ENCODE results near the gene VWA3B. TPM values are rescaled to one million over a fixed set of nuclear protein-coding genes. Genes with fewer than 3 reads are reported as not detected.
"Not testable (repeated sequence)": the region's sequence is repeated elsewhere in the genome, so short reads cannot be mapped to it uniquely, and the experiment has no call there.

Gene VWA3B
- total RNA-seq, 1 donor from 2014 or later = not detected

DNA sequence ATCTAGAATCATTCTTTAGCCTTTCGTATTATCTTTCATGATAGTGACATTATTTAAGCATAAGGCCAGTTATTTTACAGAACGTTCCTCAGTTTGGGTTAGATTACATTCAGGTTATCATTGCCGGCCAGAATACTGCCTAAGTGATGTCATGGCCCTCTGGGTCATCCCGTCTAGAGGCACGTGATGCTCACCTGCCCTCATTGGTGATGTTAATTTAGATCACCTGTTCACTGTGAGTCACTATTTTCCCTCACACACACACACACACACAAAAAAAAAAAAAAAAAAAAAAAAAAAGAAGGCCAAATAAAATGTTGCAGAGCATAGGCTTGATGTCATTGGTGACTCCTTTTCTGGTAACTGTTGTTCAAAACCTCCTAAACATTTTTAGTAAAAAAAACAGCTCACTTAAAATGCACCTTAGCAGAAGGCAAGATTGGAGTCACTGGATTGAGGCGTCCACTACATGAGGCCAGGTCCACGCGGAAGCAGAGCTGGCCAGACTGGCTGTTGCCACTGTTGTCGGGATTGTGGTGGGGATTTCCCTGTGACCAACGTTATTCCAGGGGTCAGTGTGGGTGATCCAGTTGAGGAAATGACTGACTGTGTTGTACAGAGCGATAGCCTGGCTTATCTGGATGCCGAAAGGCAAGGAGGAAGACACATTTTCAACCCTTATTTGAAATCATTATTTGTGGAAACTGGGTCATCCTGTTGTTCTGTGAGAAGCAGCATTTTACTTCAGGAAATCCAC, 207.1 kb downstream of the VWA3B start:
- Mint-ChIP-seq H3K27ac (no peak overlapping the region), H3K9me3 (peaks cover 13% of the 10 kb centered on the region)
- intact Hi-C loops (cut with micrococcal nuclease) = no loop called here

DNA sequence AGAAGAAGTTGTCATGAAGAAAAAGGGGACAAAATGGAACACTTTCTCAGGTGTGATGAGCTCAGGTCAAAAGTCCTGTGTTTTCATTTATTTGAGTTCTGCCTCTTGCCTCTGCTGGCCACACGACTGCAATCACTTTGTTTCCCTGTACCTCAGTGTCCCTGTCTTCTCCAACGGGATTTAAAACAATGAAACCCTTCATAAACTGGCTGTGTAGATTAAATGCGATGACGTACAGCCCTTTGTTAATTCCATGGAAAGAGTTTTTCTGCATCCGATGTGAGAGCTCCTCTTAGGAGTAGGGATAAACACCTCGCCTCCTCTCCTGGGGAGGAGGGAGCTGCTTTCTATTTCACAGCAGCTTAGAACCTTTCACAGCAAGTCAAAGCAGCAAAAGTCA, 207.7 kb downstream of the VWA3B start:
- H3K9me3 Mint-ChIP-seq = peaks cover 8% of the 10 kb centered on the region
- intact Hi-C loops (cut with micrococcal nuclease) = no loop called here
- DNase-seq (ENCODE audit: low spot score) = no peak
- H3K36me3 Mint-ChIP-seq (ENCODE audit: low read depth) = no peaks in the 10 kb centered on the region
- H3K27ac Mint-ChIP-seq = no peak overlapping the region
- H3K4me1 Mint-ChIP-seq (ENCODE audit: low read depth) = no peaks in the 10 kb centered on the region
- no peak overlapping the region for H3K4me3 Mint-ChIP-seq
- H3K27me3 Mint-ChIP-seq (ENCODE audit: insufficient read depth) = peaks cover 9% of the 10 kb centered on the region

More for the DNA sequence above, 207.1 kb downstream of the VWA3B start:
- no peak for DNase-seq (ENCODE audit: low spot score)
- Mint-ChIP-seq H3K36me3 (ENCODE audit: low read depth) (no peaks in the 10 kb centered on the region), H3K4me1 (ENCODE audit: low read depth) (no peaks in the 10 kb centered on the region), H3K27me3 (ENCODE audit: insufficient read depth) (peaks cover 4% of the 10 kb centered on the region), H3K4me3 (no peak overlapping the region)

DNA sequence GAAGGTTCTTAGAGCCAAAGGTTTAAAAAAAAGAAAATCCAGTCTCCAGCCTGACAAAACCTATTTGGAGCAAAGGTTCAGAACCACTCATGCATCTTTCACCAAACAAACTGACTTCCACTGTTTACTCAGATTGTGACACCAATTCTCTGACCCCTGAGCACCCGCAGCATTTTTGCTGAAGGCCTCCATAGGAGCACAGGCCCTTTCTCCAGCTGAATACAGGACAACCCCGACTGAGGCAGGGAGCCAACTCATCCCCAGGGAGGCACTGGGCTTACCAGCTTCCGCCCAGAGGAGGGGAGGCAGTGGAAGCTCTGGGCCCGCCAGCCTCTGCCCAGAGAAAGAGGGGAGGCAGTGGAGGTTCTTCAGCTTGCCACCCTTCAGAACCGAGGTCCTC, 208.3 kb downstream of the VWA3B start:
- H3K4me1 Mint-ChIP-seq (ENCODE audit: low read depth) = no peaks in the 10 kb centered on the region
- no peaks in the 10 kb centered on the region for H3K36me3 Mint-ChIP-seq (ENCODE audit: low read depth)
- H3K9me3 Mint-ChIP-seq = peaks cover 2% of the 10 kb centered on the region
- no peak overlapping the region for H3K27ac Mint-ChIP-seq
- no peak for DNase-seq (ENCODE audit: low spot score)
- H3K4me3 Mint-ChIP-seq = no peak overlapping the region
- peaks cover 12% of the 10 kb centered on the region for H3K27me3 Mint-ChIP-seq (ENCODE audit: insufficient read depth)
- intact Hi-C loops (cut with micrococcal nuclease) = no loop called here

DNA sequence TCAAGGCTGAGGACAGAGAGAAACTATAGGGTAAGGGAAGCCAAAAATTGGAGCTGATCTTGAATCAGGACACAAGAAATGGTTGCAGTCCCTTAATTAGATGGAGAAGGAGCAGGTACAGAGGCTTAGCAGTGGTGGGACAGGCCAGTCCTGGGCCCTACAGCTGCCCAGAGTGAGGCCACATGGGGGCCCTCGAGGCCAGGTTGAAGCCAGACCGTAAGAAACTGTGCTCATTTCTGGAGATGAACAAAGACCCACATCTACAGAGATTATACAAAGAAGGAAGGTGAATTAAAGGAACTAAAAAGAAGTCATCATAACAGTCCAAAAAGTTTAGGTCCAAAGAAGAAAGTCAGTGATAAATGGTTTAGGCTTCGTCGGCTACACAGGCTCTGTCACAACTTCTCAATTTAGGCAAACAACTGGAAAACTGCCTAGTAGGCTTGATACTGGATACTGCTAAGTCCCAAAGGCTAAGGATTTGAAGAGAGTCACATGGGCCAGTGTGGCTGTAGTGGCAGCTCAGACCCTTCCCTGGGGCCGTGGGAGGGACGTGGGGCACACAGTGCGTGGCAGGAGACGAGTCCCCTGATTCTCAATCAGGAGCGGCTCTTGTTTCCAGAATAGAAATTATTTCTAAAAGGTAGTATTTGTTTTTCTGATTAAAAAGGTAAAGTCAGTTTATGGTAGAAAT, 208.9 kb downstream of the VWA3B start:
- no peak overlapping the region for H3K27ac Mint-ChIP-seq
- DNase-seq (ENCODE audit: low spot score) = no peak
- H3K27me3 Mint-ChIP-seq (ENCODE audit: insufficient read depth) = peaks cover 12% of the 10 kb centered on the region
- intact Hi-C loops (cut with micrococcal nuclease) = no loop called here
- H3K36me3 Mint-ChIP-seq (ENCODE audit: low read depth) = no peaks in the 10 kb centered on the region
- H3K9me3 Mint-ChIP-seq = no peaks in the 10 kb centered on the region
- no peak overlapping the region for H3K4me3 Mint-ChIP-seq
- no peaks in the 10 kb centered on the region for H3K4me1 Mint-ChIP-seq (ENCODE audit: low read depth)

DNA sequence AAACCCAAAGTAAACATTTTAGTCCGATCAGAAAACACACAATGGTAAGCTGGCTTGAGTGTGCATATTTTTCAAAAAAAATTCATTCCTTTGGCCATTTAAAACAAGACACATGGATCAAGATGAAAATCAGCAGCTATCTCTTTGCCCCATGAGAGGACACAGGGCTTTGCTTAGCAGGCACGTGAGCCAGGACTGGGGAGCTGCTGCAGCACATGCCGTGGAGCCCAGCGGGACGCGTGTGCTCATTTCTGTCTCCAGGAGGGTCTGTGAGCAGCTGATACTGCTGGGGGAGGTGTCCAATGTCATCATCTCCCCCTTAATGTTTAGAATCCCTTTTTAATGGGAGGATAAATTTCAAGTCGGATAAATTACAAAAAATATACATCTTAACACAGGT, 209.5 kb downstream of the VWA3B start:
- Mint-ChIP-seq H3K27ac (no peak overlapping the region), H3K27me3 (ENCODE audit: insufficient read depth) (peaks cover 12% of the 10 kb centered on the region), H3K4me1 (ENCODE audit: low read depth) (no peaks in the 10 kb centered on the region), H3K4me3 (no peak overlapping the region), H3K36me3 (ENCODE audit: low read depth) (no peaks in the 10 kb centered on the region), H3K9me3 (no peaks in the 10 kb centered on the region)
- intact Hi-C loops (cut with micrococcal nuclease) = no loop called here
- DNase-seq (ENCODE audit: low spot score) = no peak

DNA sequence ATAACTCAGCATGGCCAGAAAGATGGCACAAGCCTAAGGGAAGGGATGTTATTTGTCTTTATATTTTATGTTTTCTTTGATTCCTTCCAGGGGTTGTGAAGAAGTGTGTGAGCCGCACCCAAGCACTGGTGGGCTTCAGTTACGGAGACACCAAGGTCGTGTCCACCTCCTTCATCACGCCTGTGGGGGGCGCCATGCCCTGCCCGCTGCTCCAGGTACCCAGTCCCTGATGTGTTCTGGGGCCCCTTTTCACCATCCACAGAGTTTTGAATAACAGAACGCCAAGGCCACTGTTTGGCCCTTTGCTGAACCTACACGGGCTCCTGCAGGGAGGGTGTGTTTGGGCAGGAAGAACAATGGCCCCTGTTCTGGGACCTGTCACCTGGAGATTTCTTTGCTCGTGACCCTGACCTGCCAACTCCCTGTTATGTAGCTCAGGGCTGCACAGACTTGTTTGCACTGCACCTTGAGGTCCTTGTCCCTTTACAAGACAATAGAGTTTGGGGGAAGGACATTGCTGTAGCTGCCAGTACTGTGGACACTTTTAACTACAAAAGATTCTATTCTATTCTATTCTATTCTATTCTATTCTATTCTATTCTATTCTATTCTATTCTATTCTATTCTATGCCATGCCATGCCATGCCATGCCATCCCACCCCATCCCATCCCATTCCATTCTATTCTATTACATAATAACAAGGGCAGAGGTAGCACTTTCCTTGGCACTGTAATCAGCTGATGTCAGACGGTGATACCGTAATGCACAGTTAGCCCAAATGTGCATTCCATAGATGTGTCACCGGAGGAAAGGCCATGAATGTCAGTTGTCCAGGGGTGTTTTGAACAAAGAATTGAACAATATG, 211.1 kb downstream of the VWA3B start:
- Mint-ChIP-seq H3K27me3 (ENCODE audit: insufficient read depth) (peaks cover 12% of the 10 kb centered on the region), H3K27ac (no peak overlapping the region), H3K9me3 (no peaks in the 10 kb centered on the region), H3K36me3 (ENCODE audit: low read depth) (no peaks in the 10 kb centered on the region), H3K4me1 (ENCODE audit: low read depth) (no peaks in the 10 kb centered on the region), H3K4me3 (no peak overlapping the region)
- intact Hi-C loops (cut with micrococcal nuclease) = no loop called here
- no peak for DNase-seq (ENCODE audit: low spot score)

DNA sequence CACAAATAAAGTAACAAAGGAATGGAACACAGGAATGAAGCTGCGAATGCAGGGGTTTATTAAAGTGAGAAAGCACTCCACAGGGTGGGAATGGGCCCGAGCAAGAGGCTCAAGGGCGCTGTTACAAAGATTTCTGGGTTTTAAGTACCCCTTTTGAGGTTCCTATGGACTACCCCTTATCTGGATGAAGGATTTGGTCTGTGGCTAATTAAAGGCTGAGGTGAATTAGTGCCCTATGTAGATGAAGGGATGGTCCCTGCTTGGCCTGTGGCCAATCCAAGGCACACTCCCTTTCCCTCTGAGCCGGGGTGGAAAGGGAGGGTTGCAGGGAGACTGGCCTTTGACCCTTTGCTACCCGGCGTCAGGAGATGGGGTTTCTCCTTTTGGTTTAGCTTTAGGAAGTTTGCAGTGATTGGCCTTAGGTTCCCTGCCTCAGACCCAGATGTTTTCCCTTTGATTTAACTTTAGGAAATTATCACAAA, 211.8 kb downstream of the VWA3B start:
- DNase-seq (ENCODE audit: low spot score) = no peak
- H3K27ac Mint-ChIP-seq = no peak overlapping the region
- no peaks in the 10 kb centered on the region for H3K36me3 Mint-ChIP-seq (ENCODE audit: low read depth)
- no peaks in the 10 kb centered on the region for H3K4me1 Mint-ChIP-seq (ENCODE audit: low read depth)
- intact Hi-C loops (cut with micrococcal nuclease) = no loop called here
- no peak overlapping the region for H3K4me3 Mint-ChIP-seq
- H3K27me3 Mint-ChIP-seq (ENCODE audit: insufficient read depth) = peaks cover 12% of the 10 kb centered on the region
- no peaks in the 10 kb centered on the region for H3K9me3 Mint-ChIP-seq

DNA sequence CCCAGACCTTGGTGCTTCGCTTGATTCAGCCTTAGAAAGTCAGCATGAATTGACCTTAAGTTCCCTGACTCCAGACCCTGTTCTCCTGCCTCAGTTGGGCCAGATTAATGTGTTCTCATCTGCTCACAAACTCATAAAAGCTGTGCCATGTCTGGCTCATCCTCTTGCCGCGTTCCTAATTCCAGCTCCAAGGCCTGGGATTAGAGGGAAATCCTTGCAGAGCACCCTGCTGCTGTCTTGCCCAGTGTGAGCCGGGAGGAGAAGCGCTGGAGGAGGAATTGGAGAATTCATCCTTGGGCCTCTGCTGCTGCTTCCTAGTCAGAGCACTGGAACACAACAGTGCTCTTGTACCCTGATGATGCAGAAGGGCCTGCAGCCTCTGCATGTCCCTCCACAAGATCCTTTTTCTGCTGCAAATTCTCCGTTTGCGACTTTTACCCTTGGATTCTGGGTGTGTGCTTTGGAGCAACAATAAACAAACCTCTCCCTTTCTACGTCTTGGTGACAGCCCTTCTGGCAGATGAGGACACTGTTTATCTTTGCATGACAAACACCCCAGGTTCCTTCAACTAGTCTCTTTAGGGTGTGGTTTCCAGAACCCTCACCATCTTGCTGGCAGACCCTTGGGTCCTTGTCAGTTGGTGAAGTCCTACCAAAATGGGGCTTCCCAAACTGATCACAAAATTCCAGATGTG, 212.4 kb downstream of the VWA3B start:
- no peak overlapping the region for H3K4me3 Mint-ChIP-seq
- H3K36me3 Mint-ChIP-seq (ENCODE audit: low read depth) = no peaks in the 10 kb centered on the region
- intact Hi-C loops (cut with micrococcal nuclease) = no loop called here
- H3K27me3 Mint-ChIP-seq (ENCODE audit: insufficient read depth) = peaks cover 12% of the 10 kb centered on the region
- no peaks in the 10 kb centered on the region for H3K4me1 Mint-ChIP-seq (ENCODE audit: low read depth)
- DNase-seq (ENCODE audit: low spot score) = no peak
- H3K27ac Mint-ChIP-seq = no peak overlapping the region
- no peaks in the 10 kb centered on the region for H3K9me3 Mint-ChIP-seq

DNA sequence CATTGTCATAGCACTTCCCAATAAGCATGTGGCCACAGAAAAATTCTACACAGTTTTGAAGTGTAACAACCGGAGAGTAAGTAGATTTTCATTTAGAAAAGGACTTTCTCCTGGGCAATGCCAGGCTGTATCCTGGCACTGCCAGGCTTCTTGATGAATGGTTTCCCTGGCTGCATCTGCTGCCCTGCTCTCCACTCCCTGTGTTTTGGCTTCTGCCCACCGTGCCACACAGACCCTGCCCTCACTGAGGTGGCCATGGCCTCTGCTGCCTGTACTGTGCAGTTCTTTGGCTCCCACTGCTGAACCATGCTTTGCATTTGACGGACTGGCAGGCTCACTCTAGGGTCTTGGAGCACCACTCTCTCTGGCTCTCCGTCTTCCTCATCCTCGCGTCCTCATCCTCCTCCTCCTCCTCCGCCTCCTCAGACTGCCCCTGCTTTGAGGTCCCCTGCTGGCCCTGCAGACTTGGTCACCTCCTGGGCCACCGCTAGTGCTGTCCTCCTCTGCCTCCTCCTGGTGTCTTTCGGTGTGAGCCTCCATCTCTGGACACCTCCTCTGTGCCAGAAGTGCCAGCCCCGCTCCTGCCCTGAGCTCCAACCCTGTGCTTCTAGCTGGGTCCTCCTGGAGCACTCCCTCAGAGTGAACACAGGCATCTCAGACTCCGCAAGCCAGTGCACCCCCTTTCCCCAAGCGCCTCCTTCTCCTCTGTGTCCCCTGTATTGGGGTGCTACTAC, 213.3 kb downstream of the VWA3B start:
- H3K4me1 Mint-ChIP-seq (ENCODE audit: low read depth) = no peaks in the 10 kb centered on the region
- intact Hi-C loops (cut with micrococcal nuclease) = no loop called here
- no peak for DNase-seq (ENCODE audit: low spot score)
- H3K27me3 Mint-ChIP-seq (ENCODE audit: insufficient read depth) = peaks cover 12% of the 10 kb centered on the region
- no peak overlapping the region for H3K4me3 Mint-ChIP-seq
- H3K9me3 Mint-ChIP-seq = no peaks in the 10 kb centered on the region
- H3K36me3 Mint-ChIP-seq (ENCODE audit: low read depth) = no peaks in the 10 kb centered on the region
- no peak overlapping the region for H3K27ac Mint-ChIP-seq

DNA sequence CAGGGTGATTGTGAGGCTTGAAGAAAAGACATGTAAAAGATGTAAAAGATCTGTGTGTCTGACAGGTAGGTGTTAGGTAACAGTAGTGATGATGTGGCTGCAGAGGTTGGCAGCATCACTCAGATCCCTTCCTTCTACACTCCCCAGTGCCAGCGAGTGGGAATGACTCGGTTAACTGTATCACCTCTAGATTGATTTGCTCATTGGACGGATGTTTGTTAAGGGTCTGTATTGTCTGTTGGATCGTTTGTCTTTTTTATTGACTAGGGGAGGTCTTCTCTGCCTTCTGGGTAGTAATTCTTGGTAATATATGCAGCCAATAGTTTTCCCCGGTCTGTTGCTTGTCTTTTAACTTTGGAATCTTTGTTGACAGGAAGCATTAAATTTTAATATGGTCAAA, 214.5 kb downstream of the VWA3B start:
- H3K36me3 Mint-ChIP-seq (ENCODE audit: low read depth) = no peaks in the 10 kb centered on the region
- H3K4me1 Mint-ChIP-seq (ENCODE audit: low read depth) = no peaks in the 10 kb centered on the region

DNA sequence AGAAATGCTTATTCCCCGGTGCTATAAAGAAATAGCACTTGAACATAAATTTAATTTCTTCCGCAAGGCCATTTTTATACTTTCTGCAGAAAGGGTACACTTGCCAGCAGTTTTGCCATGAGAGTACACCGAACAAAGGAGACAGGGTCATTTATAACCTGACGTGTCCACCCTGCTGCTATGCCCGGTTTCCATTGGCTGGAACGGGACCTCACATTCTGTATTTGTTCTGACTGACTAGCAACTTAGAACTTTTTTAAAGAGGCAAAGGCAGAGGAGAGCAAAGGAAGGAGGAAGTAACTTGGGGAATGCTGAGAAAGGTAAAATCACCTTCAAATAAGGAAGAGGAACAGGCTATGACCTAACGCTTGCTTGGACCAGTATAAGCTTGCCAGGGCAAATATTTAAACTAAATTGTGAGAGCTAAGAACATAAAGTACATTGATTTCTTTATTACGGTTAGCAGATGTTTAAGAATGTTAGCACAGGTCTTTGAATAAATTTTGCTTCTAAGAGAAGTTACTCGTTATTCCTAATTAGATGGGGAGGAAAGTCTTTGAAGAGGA, 220.2 kb downstream of the VWA3B start:
- H3K4me3 Mint-ChIP-seq; H3K4me1 Mint-ChIP-seq (ENCODE audit: low read depth); H3K36me3 Mint-ChIP-seq (ENCODE audit: low read depth); H3K9me3 Mint-ChIP-seq; H3K27ac Mint-ChIP-seq; intact Hi-C loops (cut with micrococcal nuclease); DNase-seq (ENCODE audit: low spot score): not testable (repeated sequence)
- H3K27me3 Mint-ChIP-seq (ENCODE audit: insufficient read depth) = peaks cover 11% of the 10 kb centered on the region

More for the DNA sequence above, 214.5 kb downstream of the VWA3B start:
- DNase-seq (ENCODE audit: low spot score) = no peak
- Mint-ChIP-seq H3K27me3 (ENCODE audit: insufficient read depth) (peaks cover 15% of the 10 kb centered on the region), H3K4me3 (no peak overlapping the region), H3K9me3 (no peaks in the 10 kb centered on the region), H3K27ac (no peak overlapping the region)
- intact Hi-C loops (cut with micrococcal nuclease) = no loop called here

DNA sequence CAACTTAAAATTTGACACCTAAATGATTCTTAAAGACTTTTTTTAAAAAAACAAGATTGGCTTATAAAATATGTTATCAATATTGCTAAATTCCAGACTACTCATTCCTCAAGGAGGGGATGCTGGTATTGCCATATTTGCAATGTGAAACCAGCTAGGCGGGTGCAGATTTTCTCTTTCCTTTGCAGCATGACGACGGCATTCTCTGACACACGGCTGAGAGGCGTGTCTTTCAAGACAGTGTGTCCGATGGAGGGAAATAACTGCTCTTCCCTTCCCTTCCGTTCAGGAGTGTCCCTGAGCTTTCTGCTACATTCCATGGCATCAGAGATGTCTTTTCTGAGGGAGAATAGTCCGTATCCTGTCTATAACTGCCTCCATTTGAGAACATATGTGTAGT, 221.1 kb downstream of the VWA3B start:
- H3K4me3 Mint-ChIP-seq = no peak overlapping the region
- H3K9me3 Mint-ChIP-seq = no peaks in the 10 kb centered on the region
- H3K27me3 Mint-ChIP-seq (ENCODE audit: insufficient read depth) = peaks cover 11% of the 10 kb centered on the region
- intact Hi-C loops (cut with micrococcal nuclease) = no loop called here
- H3K4me1 Mint-ChIP-seq (ENCODE audit: low read depth) = no peaks in the 10 kb centered on the region
- no peaks in the 10 kb centered on the region for H3K36me3 Mint-ChIP-seq (ENCODE audit: low read depth)
- H3K27ac Mint-ChIP-seq = no peak overlapping the region
- no peak for DNase-seq (ENCODE audit: low spot score)
